Measurements from ENCODE around the gene METTL9. TPM values are rescaled to one million over a fixed set of nuclear protein-coding genes. Genes with fewer than 3 reads are reported as not detected.
"Not testable (repeated sequence)": the region's sequence is repeated elsewhere in the genome, so short reads cannot be mapped to it uniquely, and the experiment has no call there.

METTL9 gene
- total RNA-seq, 1 donor, result 170 TPM

- no peaks in the 10 kb centered on the region for H3K36me3 ChIP-seq (ENCODE audit: insufficient read depth, low read length)
- no peaks in the 10 kb centered on the region for H3K9me3 ChIP-seq (ENCODE audit: low read depth, low read length)
- no peak overlapping the region for H3K4me2 ChIP-seq (ENCODE audit: insufficient read depth, low read length)
- H4K20me1 ChIP-seq (ENCODE audit: insufficient read depth, low read length), result no peaks in the 10 kb centered on the region
- no peak overlapping the region for H3K27ac ChIP-seq (ENCODE audit: low read depth, low read length)
- peaks cover 9% of the 10 kb centered on the region for H3K4me1 ChIP-seq (ENCODE audit: insufficient read depth, low read length)
- H3K27me3 ChIP-seq (ENCODE audit: insufficient read depth, low read length), result no peaks in the 10 kb centered on the region
- TF ChIP-seq CTCF (IDR thresholded peaks at IDR 0.05; ENCODE audit: extremely low read depth, low read depth, low read length), result no peak
- no peak for DNase-seq (ENCODE audit: insufficient read length, low spot score, missing footprints)
- no peak overlapping the region for H2AFZ ChIP-seq (ENCODE audit: low read length)
- H3K4me3 ChIP-seq (ENCODE audit: insufficient read depth, low read length), result no peak overlapping the region
- no peaks in the 10 kb centered on the region for H3K79me2 ChIP-seq (ENCODE audit: insufficient read depth, low read length)
Observed at GRCh38 chr16:21584817-21585216, 14.6 kb upstream of the METTL9 start.

GRCh38 chr16:21588593-21588992, 10.8 kb upstream of the METTL9 start:
- H4K20me1 ChIP-seq (ENCODE audit: insufficient read depth, low read length); H3K27ac ChIP-seq (ENCODE audit: low read depth, low read length); H3K36me3 ChIP-seq (ENCODE audit: insufficient read depth, low read length); H3K79me2 ChIP-seq (ENCODE audit: insufficient read depth, low read length); H3K27me3 ChIP-seq (ENCODE audit: insufficient read depth, low read length); H2AFZ ChIP-seq (ENCODE audit: low read length); H3K4me2 ChIP-seq (ENCODE audit: insufficient read depth, low read length); DNase-seq (ENCODE audit: insufficient read length, low spot score, missing footprints); H3K4me3 ChIP-seq (ENCODE audit: insufficient read depth, low read length); H3K9me3 ChIP-seq (ENCODE audit: low read depth, low read length): not testable (repeated sequence)
- H3K4me1 ChIP-seq (ENCODE audit: insufficient read depth, low read length), result peaks cover 21% of the 10 kb centered on the region

- Histone ChIP-seq H3K36me3 (ENCODE audit: insufficient read depth, low read length) (no peaks in the 10 kb centered on the region), H3K4me2 (ENCODE audit: insufficient read depth, low read length) (peak overlapping the region; percentile 66), H3K27ac (ENCODE audit: low read depth, low read length) (no peak overlapping the region), H3K79me2 (ENCODE audit: insufficient read depth, low read length) (no peaks in the 10 kb centered on the region), H2AFZ (ENCODE audit: low read length) (peak overlapping the region; percentile 59), H3K4me3 (ENCODE audit: insufficient read depth, low read length) (no peak overlapping the region), H4K20me1 (ENCODE audit: insufficient read depth, low read length) (no peaks in the 10 kb centered on the region), H3K27me3 (ENCODE audit: insufficient read depth, low read length) (no peaks in the 10 kb centered on the region), H3K9me3 (ENCODE audit: low read depth, low read length) (no peaks in the 10 kb centered on the region), H3K4me1 (ENCODE audit: insufficient read depth, low read length) (peaks cover 21% of the 10 kb centered on the region)
- no peak for TF ChIP-seq CTCF (IDR thresholded peaks at IDR 0.05; ENCODE audit: extremely low read depth, low read depth, low read length)
- DNase-seq (ENCODE audit: insufficient read length, low spot score, missing footprints), result peak; percentile 22
Observed at GRCh38 chr16:21589551-21589950, 9.8 kb upstream of the METTL9 start.

- peak overlapping the region; percentile 29 for H3K27ac ChIP-seq (ENCODE audit: low read depth, low read length)
- H3K4me2 ChIP-seq (ENCODE audit: insufficient read depth, low read length), result peak overlapping the region; percentile 66
Observed at GRCh38 chr16:21590287-21590686, 9.1 kb upstream of the METTL9 start.

More at GRCh38 chr16:21590287-21590686, 9.1 kb upstream of the METTL9 start:
- Histone ChIP-seq H3K4me1 (ENCODE audit: insufficient read depth, low read length) (peaks cover 21% of the 10 kb centered on the region), H3K9me3 (ENCODE audit: low read depth, low read length) (no peaks in the 10 kb centered on the region), H3K79me2 (ENCODE audit: insufficient read depth, low read length) (no peaks in the 10 kb centered on the region), H2AFZ (ENCODE audit: low read length) (no peak overlapping the region), H3K36me3 (ENCODE audit: insufficient read depth, low read length) (no peaks in the 10 kb centered on the region), H4K20me1 (ENCODE audit: insufficient read depth, low read length) (no peaks in the 10 kb centered on the region), H3K27me3 (ENCODE audit: insufficient read depth, low read length) (no peaks in the 10 kb centered on the region), H3K4me3 (ENCODE audit: insufficient read depth, low read length) (no peak overlapping the region)
- DNase-seq (ENCODE audit: insufficient read length, low spot score, missing footprints), result peak; percentile 81
- no peak for TF ChIP-seq CTCF (IDR thresholded peaks at IDR 0.05; ENCODE audit: extremely low read depth, low read depth, low read length)
